Measurements from ENCODE around the gene KMT5C.

KMT5C gene

DNA sequence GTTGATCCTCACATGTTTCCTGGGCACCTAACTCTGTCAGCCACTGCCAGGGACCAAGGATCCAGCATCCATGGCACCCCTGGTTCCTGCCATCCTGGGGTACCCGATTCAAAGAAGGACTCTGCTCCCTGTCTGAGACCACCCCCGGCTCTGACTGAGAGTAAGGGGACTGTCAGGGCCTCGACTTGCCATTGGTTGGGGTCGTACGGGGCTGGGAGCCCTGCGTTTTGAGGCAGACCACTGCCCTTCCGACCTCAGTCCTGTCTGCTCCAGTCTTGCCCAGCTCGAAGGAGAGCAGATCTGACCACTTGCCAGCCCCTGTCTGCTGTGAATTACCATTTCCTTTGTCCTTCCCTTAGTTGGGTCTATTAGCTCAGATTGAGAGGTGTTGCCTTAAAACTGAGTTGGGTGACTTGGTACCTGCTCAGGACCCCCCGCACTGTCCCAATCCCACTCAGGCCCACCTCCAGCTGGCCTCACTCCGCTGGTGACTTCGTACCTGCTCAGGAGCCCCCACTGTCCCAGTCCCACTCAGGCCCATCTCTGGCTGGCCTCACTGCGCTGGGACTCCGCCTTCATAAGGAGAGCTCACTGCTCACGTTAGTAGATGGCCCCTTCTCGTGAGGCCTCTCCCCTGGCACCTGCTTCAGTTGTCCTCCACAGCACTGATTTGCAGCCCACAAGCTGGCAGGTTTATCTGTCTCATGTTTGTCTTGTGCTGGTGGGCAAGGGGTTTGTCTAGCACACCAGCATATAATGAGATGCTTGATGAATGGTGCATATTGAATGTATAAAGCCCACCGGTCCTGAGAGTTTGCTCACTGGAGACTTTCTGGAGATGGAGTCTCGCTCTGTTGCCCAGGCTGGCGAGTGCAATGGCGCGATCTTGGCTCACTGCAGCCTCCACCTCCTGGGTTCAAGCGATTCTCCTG lies 50.0 kb downstream of the KMT5C start:
- no peak for DNase-seq

DNA sequence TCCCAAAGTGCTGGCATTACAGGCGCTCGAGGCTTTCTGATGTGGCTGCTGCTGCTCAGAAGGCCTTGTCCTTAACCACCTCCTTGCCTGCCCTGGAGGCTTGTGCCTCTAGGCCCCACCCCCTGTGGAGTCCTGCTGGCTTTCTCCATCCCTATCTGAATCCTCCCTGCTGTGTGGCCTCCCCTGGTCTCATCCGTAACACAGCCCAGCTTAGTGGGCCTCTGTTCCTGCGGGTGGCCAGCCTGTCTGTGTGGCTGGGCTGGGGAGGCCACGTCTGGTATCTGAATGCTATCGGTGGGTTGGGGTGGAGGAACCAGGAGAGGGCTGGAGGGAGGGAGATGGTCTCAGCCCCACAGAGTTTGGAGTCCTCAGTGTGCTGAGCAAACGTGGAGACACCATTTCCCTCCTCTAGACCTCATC lies 50.8 kb downstream of the KMT5C start:
- DNase-seq = no peak

DNA sequence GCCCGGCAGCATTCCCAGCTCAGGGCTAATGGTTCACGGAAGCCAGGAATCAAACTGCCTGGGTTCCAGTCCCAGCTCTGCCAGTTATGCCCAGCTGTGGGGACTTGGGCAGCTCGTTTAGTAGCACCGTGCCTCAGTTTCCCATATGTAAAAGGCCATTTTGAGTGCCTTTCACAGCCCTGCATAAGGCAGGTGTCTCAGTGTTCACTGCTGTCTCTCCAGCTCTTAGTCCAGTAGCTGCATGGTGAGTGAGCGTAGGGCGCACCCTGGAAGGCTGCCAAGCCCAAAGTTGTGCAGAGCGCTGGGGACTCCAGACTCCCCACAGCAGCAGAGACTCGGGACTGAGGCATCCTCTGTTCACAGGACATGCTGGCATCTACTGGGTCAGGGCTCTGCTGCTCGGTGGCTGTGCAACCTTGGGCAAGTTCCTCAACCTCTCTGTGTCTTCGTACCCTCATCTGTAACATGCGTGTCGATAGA lies 51.6 kb downstream of the KMT5C start:
- no peak for DNase-seq

DNA sequence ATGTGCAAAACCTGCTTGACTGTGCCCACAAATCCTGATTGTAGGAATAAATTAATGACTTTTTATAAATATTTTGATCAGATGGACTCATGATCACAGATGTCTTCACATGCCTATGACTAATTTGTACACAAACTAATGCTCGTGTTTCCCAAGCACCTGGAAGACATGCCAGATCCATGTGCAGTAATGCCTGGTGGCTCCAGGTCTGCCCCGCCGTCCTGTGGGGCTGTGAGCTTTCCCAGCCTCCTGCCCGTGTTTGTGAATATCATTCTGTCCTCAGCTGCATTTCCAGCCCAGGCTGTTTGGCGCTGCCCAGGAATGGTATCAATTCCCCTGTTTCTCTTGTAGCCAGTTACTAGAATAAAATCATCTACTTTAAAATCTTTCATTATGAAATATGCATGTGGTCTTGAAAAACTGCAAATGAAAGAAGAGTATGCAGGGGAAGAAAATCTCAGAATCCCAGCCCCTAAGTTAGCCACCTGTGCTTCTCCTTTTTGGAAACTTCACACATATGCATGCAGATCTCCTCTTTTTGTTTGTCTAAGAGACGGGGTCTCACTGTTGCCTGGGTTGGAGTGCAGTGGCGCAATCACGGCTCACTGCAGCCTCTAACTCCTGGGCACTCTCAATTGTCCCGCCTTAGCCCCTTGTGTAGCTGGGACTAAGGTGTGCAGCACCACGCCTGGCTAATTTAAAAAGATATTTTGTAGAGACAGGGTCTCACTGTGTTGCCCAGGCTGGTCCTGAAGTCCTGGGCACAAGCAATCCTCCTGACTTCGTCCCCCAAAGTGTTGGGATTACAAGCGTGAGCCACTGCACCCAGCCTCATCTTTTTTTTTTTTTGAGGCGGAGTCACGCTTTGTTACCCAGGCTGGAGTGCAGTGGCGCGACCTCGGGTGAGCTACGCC lies 52.3 kb downstream of the KMT5C start:
- DNase-seq = no peak

DNA sequence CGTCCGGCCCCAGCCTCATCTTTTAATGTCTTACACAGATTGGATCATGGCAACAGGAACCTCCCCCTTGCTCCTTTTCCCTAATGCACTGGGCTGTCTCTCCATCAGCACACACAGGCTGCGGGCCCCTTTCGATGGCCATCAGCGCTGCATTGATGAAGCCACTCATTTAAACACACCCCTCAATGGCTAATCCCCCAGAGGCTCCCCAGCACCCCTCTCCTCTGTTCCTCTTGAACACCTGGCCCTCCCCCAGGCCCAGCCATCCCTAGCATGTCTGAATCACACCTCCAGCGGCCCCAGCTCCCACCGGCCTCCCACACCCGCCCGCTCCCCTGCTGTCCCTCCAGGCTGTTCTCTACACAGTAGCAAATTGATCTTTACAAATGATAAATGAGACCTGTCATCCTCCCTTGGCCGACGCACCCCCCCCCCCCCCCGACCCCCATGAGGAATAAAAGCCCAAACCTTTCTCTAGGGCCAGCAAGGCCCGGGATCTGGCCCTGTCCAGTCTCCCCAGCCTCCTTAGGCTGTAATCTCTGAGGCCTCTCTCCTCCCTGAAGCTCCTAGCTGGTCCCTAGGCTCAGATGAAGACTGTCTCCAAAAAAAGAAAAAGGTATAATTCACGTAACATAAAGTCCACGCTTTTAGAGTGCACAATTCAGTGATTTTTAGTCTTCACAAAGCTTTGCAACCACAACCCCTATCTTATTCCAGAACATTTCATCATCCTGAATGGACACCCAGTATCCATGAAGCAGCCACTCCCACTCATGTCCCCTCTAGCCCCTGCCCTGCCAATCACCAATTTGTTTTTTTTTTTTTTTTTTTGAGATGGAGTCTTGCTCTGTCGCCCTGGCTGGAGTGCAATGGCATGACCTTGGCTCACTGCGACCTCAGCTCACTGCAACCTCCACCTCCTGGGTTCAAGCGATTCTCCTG lies 53.4 kb downstream of the KMT5C start:
- no peak for DNase-seq
